Left renal pelvis (tissue), 4 donors: ENCODE measurements around the gene PPIG. TPM values are rescaled to one million over a fixed set of nuclear protein-coding genes. Genes with fewer than 3 reads are reported as not detected.
"Not testable (repeated sequence)": the region's sequence is repeated elsewhere in the genome, so short reads cannot be mapped to it uniquely, and the experiment has no call there.

Source experiments
- DNase-seq, 4 donors: peaks; one replicate each; pipeline ENCODE4 v3.0.0-alpha.2; 2013; ENCODE audit warnings: low read depth in 4 of 4, low spot score in 3 of 4
- polyA plus RNA-seq, 4 donors: library from polyadenylated mRNA; unstranded; fragments of 120-200 nt; gene quantifications; one replicate each; pipeline ENCODE4 v1.2.1, GENCODE V29; 2013; ENCODE audit not compliant: insufficient read length in 4 of 4

PPIG gene
- polyA plus RNA-seq = 100 to 1,000 TPM in 1 of 4 donors, 10 to 100 TPM in 3; 71.3 to 108 (median 92.1) TPM

DNA sequence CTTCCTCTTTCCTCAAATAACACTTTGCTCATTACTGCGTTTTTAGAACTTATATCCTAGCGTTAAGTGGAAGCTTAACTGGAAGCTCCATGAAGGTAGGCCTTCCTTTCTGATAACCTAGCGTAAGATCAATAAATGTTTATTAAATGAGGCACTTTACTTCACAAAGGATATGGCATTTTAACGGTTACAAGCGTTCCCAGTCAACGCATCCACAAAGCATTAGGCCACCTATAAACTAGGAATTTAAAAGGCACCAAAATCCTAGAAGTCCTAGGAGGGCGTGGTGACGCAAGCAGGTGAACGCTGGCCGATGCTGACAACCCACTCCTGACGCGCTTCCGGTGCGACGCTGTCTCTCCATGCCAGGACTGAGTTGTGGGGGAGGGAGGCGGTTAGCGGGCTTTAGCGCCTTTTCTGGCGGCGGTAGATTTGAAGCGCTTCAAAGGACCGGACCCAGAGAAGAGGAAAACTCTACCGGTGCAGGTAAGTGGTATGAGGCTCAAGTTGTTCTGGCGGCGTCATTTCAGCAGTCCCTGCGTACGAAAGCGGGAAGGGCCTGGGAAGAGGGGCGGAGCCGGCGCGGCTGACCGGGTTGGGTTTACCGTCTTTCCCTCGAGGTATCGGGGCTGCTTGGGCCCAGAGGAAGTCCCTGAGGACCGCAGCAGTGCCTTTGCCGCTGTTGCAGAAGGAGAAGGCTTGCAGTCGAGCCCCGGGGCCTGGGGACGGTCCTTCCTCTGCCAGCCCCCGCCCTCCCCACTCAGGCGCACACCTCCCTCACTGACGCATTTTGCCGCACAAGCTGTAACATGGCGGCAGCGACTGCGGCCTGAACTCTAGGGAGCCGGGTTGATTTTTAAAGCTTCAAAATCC, at the start of gene PPIG:
Gene PPIG, plus strand, starts transcription at position 347 of the 873 bp plus-strand sequence. CDS start 19,691 bp downstream, outside the sequence.
- peak; percentile 81 to 90 (median 86) for DNase-seq

DNA sequence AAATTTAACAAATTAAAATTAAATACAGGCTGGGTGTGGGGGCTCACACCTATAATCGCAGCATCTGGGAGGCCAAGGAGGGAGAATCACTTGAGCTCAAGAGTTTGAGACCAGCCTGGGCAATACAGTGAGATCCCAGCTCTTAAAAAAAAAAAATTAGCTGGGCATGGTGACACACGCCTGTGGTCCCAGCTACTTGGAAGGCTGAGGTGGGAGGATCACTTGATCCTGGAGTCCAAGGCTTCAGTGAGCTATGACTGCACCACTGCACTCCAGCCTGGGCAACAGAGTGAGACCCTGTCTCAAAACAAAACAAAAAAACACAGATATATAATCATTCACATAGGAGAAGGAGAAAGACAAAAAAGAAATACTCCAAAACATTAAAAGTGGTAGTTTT, 44.7 kb upstream of the PPIG start:
- DNase-seq = not testable (repeated sequence)

DNA sequence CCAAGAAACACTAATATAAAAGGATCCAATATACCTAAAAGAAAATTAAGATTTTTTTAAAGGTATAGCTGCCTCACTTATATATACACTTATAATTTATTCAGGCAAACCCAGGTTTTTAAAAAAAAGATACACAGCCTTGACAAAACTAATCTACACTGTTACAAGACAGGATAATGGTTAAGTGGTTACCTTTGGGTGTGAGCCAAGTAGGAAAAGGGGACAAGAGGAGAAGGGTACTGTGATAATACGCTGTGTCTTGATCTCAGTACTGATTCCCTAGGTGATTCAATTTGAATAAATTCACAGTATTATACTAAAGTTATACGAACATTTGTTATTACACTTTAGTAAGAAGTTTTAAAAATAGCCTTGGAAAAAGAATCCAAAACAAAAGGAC, 44.0 kb upstream of the PPIG start:
- DNase-seq = no peak

DNA sequence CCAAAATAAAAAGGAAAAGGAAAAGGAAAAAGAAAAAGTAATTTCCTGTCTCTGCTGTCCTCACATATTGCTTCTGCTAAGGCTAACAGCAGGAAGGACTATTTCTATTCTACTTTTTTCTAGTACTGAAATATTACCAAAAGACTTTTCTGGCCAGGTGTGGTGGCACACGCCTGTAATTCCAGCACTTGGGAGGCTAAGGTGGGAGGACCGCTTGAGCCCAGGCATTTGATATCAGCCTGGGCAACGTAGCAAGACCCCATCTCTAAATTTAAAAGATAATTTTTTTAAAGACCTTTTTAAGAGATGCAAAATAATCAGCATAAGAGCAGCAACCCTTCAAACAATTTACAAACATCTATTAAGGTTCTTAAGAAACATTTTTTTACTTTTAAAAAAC, 41.7 kb upstream of the PPIG start:
- no peak for DNase-seq

DNA sequence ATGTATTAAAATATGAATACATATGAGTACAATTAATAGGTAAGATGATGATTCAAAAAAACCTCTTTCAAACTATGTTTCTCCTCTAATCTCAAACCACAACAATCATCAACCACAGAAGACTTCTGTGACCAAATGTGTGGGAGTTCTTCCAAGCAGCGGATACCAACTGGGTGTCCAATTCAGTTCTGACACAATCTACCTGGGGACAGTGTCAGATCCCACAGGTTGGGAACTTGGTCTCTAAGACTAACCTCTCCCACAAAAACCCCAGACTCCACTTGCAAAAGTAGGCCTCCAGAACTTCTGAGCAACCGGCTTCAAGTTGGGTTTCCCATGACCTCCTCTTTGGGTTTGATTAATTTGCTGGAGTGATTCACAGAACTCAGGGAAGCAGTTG, 37.4 kb upstream of the PPIG start:
- DNase-seq = no peak

DNA sequence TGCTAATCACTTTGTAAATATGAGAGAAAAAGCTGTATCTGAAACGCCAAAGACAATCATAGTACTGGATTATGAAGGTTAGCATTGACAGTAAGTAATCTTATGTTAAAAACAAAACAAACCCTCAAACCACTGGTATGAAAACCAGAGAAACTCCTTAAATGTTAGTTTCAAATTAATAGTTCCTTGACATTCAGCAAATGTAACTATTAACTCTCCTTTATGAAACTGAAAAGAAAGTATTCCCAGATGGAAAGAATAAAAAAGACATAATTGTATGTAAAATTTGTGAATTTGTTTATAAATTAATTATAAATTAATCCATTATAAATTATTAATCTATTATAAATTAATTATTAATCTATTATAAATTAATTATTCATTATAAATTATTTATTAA, 22.8 kb upstream of the PPIG start:
- no peak for DNase-seq

DNA sequence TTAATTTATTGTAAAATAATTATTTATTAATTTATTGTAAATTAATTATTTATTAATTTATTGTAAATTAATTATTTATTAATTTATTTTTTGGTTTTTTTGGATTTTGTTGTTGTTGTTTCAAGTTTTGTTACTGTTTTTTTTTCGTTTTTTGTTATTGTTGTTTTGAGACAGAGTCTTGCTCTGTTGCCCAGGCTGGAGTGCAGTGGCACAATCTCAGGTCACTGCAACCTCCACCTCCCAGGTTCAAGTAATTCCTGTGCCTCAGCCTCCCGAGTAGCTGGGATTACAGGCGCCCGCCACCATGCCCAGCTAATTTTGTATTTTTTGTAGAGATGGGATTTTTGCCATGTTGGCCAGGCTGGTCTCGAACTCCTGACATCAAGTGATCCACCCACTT, 22.1 kb upstream of the PPIG start:
- not testable (repeated sequence) for DNase-seq

DNA sequence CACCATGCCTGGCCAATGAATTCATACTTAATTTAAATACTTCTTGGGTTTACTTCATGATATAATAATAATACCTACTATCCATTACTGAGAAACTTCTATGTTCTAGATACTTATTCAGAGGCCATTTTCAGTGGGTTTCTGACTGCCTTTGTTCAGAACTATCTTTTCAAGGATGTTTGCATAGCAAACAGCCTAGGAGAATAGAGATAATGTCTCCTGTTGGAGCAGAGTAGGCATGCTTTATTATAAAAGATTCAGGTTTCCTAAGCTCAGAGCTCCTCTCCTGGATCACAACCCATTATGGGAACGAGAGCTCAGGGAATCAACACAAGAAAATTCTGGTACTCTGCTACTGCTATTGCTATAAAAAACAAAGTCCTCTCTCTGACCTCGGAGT, 21.6 kb upstream of the PPIG start:
- DNase-seq = no peak

DNA sequence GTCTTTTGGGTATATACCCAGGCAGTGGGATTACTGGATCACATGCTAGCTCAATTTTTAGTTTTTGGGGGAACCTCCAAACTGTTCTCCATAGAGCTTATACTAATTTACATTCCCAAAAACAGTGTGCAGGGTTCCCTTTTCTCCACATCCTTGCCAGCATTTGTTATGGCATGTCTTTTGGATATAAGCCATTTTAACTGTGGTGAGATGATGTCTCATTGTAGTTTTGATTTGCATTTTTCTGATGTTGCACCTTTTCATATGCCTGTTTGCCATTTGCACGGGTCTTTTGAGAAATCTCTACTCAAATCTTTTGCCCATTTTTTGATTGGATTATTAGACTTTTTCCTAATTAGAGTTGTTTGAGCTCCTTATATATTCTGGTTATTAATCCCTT, 18.5 kb upstream of the PPIG start:
- no peak for DNase-seq

DNA sequence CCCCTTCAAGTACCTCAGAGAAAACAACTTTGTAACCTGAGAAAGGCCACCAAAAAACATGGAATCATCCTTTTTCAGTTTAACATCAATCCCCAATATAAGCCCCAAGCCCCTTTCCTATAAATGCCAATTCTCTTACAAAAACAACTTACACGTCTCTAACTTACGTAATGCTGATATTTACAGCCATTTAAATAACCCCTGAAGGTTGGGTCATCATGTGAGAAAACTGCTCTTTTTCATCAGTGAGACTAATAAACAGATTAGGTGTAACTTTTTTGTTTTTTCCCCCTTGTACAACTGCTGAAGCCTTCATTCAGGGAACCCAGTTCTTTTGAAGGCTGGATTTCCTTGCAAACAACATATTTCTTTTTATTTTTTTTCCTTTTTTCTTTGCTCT, 14.2 kb upstream of the PPIG start:
- no peak for DNase-seq

DNA sequence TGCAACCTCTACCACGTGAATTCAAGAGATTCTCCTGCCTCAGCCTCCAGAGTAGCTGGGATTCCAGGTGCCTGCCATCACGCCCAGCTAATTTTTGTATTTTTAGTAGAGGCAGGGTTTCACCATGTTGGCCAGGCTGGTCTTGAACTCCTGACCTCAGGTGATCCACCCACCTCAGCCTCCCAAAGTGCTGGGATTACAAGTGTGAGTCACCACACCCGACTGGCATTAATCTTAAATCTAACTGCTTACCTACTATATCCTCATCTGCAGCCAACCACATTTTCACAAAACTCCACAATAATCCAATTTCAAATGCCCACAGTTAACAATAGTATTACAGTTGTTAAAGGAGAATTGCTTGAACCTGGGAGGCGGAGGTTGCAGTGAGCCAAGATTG, 13.4 kb upstream of the PPIG start:
- not testable (repeated sequence) for DNase-seq

DNA sequence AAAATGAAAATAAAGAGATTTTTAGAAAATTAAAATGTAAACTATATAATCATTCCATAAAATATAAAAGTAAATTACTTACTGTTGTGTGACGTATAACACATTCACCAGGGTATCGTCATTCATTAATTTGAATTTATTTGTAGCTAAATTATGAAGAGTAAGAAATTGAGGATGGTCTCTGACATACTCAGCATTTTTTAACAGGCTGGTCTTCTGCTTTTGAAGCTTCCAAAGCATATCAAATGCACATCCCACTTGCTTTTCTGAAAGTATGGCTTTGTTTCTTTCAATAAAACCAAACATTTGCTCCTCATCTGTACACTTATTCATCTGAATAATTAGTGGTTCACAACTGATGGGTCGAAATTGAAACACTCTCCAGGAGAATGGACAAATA, 12.6 kb upstream of the PPIG start:
- DNase-seq = no peak

DNA sequence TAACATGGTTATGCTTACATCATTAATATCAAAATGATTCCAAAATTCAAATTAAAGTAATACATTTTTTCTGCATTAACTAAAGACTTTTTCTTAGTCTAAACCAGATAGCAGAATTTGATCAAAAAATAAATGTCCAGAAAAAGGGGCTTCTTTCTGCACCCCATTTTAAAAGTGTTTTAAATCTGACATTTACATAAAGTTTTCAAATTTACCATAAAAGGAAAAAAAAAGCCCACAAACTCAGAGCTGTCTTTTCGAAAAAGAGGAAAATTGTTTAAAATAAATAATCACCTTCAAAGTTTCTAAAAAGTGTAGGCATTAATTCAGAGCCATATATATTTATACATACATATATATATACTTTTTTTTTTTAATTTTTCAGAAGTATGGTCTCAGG, 12.0 kb upstream of the PPIG start:
- no peak for DNase-seq

DNA sequence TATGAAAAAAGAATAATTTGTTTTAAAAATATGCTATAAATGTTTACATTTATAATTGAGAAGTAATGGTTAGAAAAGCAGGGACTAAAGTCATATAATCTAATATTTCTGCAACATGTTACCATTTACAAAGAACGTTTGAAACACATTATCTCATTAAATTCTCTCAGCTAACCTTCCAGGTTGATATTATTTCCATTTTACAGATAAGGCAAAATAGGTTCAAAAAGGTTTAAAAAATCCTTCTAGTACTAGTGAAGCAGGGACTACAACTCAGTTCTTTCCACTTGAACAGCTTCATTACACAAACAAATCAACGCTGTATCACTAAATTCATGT, 11.4 kb upstream of the PPIG start:
- DNase-seq = no peak

DNA sequence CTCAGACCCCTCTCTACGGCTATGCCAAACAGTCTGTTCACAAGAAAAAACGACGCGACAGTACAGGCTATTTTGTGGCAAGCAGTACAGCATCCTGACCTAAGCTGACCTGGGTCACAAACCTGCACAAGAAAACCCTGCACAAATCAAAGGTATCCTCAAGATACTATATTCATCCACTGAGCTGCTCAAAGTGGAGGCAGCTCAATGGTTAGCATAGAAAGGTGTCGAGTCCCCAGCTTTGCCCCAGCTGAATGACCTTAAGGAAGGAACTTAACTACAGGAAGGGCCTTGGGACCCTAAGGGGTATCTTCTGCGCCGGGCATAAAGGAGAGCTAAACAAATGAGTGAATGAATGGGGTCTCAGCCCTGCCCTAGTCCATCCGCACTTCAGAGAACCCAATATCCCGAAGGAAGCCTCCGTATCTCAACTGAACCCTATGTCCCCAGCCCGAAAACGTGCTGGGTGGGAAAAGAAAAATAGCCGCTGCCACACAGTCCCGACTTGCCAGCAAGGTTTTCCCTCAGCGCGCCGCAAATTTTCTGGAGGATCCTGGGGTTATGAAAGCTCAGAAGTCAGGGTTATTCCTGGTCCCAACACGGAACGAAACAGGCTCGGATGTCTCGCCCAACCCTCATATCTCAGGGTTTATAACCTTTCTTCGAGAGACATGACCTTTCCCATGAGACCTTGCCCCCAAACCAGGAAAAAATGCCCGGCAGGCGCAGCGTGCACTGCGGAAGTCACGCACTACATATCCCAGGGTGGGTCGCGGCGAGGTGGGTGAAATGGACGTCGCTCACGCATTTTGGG, 10.8 kb upstream of the PPIG start, which contains the start of gene FASTKD1:
Gene FASTKD1, minus strand, starts transcription at position 706 of the 814 bp plus-strand sequence. CDS start 1,836 bp downstream, outside the sequence.
- peak; percentile 72 to 80 (median 74) for DNase-seq

DNA sequence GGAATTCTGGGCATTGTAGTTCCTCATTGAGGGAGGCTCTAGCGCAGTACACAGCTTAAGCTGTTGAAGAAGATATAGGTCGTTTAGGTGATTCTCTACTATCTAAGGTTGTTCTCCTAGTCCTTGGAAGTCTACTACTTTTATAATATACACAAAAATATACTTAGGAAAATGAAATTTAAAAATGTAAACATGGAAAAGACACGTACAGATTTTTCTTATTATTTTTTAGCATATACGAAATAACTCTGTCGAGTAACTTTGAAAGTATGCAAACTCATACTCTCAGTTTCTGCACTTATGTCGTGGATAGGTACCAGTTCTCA, 10.2 kb upstream of the PPIG start:
- DNase-seq = no peak

DNA sequence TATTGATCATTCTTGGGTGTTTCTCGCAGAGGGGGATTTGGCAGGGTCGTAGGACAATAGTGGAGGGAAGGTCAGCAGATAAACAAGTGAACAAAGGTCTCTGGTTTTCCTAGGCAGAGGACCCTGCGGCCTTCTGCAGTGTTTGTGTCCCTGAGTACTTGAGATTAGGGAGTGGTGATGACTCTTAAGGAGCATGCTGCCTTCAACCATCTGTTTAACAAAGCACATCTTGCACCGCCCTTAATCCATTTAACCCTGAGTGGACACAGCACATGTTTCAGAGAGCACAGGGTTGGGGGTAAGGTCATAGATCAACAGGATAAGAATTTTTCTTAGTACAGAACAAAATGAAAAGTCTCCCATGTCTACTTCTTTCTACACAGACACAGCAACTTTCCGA, 9.6 kb upstream of the PPIG start:
- DNase-seq = not testable (repeated sequence)

DNA sequence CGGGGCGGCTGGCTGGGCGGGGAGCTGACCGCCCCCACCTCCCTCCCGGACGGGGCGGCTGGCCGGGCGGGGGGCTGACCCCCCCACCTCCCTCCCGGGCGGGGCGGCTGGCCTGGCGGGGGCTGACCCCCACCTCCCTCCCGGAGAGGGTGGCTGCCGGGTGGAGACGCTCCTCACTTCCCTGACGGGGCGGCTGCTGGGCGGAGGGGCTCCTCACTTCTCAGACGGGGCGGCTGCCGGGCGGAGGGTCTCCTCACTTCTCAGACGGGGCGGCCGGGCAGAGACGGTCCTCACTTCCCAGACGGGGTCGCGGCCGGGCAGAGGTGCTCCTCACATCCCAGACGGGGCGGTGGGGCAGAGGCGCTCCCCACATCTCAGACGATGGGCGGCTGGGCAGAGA, 8.9 kb upstream of the PPIG start:
- DNase-seq = not testable (repeated sequence)

DNA sequence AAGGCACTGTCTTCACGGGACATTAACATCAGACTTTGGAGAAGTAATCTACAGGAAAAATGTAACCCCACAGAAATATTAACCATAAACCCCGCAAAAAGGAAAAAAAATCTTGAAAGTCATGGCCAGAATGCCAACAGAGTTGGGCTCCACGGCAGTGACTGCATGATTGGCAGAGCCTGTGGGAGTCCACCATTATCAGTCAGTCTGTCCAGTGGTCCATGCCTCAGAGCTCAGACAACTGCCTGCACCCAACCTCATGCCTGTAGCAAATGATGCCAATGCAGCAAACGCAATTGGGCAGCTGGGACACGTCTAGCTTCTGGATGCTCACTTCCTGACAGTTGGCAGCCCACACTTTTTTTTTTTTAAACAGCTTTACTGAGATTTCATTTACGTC, 5.1 kb upstream of the PPIG start:
- DNase-seq = no peak

DNA sequence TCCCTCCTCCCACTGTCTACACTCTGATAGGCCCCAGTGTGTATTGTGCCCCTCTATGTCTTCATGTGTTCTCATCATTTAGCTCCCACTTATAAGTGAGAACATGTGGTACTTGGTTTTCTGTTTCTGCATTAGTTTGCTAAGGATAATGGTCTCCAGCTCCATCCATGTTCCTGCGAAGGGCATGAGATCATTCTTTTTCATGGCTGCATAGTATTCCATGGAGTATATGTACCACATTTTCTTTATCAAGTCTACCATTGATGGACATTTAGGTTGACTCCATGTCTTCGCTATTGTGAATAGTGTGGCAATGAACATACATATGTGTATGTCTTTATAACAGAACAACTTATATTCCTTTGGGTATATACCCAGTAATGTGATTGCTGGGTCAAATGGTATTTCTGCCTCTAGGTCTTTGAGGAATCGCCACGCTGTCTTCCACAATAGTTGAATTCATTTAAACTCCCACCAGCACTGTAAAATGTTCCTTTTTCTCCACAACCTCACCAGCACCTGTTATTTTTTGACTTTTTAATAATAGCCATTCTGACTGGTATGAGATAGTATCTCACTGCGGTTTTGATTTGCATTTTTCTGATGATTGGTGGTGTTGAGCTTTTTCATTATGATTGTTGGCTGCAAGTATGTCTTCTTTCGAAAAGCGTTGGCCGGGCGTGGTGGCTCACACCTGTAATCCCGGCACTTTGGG, 1.4 kb upstream of the PPIG start:
- DNase-seq = not testable (repeated sequence)

DNA sequence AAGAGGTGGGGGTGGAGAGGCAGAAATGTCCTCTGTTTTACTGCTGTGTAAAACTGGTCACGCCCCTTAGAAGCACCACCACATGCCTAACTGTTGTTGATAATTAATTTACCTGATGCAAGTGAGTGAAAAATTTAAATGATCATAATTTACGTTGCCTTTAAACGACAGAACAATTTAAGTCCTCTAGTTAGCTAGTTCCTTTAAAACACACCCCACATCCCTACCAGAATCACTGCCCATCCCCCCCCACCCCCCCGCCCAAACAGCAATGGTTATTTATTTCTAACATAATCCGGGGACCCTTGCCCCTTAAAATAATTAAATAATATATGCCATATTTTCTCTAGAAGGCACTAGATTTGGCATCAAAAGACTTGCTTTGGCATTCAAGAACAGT, 633 bp upstream of the PPIG start:
- no peak for DNase-seq
